BE2C (cell line): ENCODE results near the gene SLC45A1.

Experiments used
- DNase-seq: peaks from one replicate; pipeline ENCODE4 v3.0.0-alpha.2; 2020
- H3K27me3 ChIP-seq: fragments of 250-450 bp; sonication (Bioruptor Pico); 2 replicates; pipeline ENCODE4 v1.5.1; 2020; ENCODE audit warnings: mild to moderate bottlenecking
- H3K36me3 ChIP-seq: fragments of 250-450 bp; sonication (Bioruptor Pico); 2 replicates; pipeline ENCODE4 v1.5.1; 2020; ENCODE audit warnings: mild to moderate bottlenecking
- H3K4me1 ChIP-seq: fragments of 250-450 bp; sonication (Bioruptor Pico); 2 replicates; pipeline ENCODE4 v1.5.1; 2020
- H3K4me3 ChIP-seq: 2 replicates; pipeline ENCODE4 v1.5.1; 2011; ENCODE audit warnings: low read depth, low read length
- H3K9me3 ChIP-seq: fragments of 250-450 bp; sonication (Bioruptor Pico); 2 replicates; pipeline ENCODE4 v1.5.1; 2020
- TF ChIP-seq, protein P1 (sequence below): IDR thresholded peaks from 2 replicates; pipeline ENCODE4 v1.5.1; 2012; ENCODE audit warnings: mild to moderate bottlenecking, low read depth, low read length

The SLC45A1 gene

DNA sequence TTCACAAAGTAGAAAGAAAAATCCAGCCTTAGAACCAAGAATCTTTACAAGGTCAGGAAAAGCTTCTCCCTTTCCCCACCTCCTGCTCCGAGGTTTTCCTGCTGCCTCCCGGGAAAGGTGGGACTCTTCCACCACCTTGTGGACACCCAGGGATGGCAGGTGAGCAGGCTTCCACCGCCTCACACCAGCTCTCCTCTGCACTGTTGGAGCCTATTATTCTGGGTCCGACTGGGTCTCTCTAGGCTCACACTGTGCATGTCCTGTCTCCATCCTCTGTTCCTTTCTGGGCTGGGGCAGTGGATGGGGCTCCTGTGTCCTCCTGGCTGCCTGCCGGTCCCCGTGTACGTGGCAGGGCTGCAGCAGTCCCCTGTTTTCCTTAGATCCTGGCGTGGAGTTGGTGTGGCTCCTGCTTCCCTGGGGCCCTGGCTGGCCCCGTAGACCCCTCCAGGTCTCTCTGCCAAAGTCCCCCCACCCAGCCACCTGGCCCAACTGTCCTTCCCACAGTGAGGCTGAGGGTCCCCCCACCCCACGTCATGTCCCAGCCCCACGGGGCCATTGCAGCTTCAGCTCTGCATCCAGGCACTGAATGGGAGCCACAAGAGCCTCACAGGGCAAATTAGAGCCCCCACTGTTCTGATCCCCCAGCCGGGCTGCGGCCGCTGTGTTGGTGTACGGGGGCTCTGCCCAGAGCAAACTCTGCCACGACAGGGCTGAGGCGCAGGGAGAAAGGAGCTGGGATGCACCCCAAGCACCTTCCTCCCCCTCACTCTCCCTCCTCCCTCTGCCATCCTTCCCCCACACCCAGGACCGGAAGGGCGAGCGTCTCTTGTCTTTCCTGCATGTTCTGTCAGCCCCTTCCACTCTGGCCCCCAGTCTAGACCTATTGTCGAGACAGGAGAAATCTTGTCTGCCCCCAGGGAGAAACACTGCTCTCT is 3.3 kb upstream of the SLC45A1 start:
- Histone ChIP-seq H3K36me3 (no peaks in the 10 kb centered on the region), H3K27me3 (no peaks in the 10 kb centered on the region), H3K4me1 (no peaks in the 10 kb centered on the region), H3K4me3 (no peak overlapping the region), H3K9me3 (no peaks in the 10 kb centered on the region)
- peak; percentile 62 for DNase-seq
- TF ChIP-seq, protein P1, sequence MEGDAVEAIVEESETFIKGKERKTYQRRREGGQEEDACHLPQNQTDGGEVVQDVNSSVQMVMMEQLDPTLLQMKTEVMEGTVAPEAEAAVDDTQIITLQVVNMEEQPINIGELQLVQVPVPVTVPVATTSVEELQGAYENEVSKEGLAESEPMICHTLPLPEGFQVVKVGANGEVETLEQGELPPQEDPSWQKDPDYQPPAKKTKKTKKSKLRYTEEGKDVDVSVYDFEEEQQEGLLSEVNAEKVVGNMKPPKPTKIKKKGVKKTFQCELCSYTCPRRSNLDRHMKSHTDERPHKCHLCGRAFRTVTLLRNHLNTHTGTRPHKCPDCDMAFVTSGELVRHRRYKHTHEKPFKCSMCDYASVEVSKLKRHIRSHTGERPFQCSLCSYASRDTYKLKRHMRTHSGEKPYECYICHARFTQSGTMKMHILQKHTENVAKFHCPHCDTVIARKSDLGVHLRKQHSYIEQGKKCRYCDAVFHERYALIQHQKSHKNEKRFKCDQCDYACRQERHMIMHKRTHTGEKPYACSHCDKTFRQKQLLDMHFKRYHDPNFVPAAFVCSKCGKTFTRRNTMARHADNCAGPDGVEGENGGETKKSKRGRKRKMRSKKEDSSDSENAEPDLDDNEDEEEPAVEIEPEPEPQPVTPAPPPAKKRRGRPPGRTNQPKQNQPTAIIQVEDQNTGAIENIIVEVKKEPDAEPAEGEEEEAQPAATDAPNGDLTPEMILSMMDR, result peak; percentile 74

DNA sequence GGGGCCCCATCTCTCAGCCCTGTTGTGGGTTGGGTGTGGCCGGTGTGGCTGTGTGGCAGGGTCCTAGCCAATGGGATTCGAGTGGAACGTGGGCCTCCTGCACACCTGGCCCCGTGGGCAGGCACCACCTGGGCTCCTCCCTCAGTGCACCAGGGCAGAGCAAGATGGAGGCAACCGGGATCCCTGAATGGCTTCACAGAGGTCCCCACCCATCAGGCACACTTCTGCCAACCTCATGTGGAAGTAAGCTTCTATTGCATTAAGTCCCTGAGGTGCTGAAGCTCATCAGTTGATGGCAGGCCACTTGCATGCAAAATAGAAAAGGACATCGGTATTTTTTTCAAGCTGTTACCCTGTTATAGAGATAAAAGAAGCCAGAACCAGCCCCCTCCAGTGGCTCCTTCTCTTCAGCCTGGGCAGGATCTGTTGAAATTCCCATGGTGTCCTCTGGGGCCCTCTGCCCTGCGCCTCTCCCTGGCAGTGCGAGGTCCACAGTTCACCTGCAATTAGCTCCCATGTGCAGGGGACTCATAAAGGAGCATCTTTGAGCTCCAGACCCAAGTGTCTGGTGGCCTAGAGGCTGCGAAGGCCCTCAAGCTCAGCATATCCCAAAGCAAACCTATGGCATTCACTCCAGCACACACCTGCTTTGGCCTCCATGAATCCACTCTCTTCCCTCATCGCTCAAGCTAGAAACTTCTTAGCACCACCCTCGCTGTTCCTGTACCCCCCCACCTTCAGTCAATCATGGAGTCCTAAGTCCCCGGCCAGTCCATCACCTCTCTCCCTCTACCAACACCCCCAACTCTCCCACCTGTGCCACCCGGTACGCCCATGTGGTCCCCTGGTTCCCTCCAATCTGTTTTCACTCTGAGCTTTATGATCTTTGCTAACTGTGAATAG is 2.1 kb upstream of the SLC45A1 start:
- no peaks in the 10 kb centered on the region for H3K9me3 ChIP-seq
- TF ChIP-seq, protein P1, result peak; percentile 6; the same call in 1 of the 2 replicates
- no peaks in the 10 kb centered on the region for H3K36me3 ChIP-seq
- H3K4me1 ChIP-seq, result no peaks in the 10 kb centered on the region
- H3K27me3 ChIP-seq, result no peaks in the 10 kb centered on the region
- DNase-seq, result no peak
- no peak overlapping the region for H3K4me3 ChIP-seq

DNA sequence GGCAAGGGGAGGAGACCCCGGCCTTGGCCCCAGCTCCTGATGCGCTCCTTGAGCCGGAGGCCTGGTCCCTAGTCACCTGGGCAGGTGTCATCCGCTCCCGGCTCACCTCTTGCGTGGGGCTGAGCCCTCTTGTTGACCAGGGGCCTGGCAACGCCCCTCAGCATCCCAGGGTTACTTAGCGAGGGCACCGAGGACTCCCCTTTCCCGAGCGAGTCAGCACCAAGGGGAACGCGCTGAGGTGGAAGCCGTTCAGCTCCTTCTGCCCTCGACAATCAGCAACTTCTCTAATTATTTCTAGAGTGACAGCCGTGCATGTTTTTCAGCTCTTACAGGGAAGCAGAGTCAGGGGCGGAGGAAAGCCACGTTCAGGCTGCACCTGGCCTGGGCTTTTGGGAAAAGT is 522 bp downstream of the SLC45A1 start:
- Histone ChIP-seq H3K4me1 (no peaks in the 10 kb centered on the region), H3K27me3 (no peaks in the 10 kb centered on the region), H3K4me3 (peak overlapping the region; percentile 48), H3K36me3 (no peaks in the 10 kb centered on the region), H3K9me3 (no peaks in the 10 kb centered on the region)
- DNase-seq, result no peak
- TF ChIP-seq, protein P1, result no peak

DNA sequence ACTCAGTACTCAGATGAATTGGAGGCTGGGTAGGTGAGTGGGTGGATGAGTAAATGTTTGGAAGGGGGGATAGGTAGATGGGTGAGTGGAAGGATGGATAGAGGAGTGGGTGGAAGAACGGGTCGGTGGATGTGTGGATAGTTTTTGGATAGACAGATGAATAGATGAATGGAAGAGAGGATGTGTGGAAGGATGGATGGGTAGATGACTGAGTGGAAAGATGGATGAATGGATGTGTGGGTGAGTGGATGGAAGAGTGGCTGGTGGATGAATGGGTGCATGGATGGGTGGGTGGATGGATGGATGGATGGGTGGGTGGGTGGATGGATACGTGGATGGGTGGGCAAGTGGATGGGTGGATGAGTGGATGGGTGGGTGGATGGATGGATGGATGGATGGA is 3.7 kb downstream of the SLC45A1 start:
- Histone ChIP-seq H3K4me3 (no peak overlapping the region), H3K27me3 (no peaks in the 10 kb centered on the region), H3K36me3 (no peaks in the 10 kb centered on the region), H3K4me1 (no peaks in the 10 kb centered on the region), H3K9me3 (no peaks in the 10 kb centered on the region)
- DNase-seq, result no peak
- TF ChIP-seq, protein P1, result no peak

DNA sequence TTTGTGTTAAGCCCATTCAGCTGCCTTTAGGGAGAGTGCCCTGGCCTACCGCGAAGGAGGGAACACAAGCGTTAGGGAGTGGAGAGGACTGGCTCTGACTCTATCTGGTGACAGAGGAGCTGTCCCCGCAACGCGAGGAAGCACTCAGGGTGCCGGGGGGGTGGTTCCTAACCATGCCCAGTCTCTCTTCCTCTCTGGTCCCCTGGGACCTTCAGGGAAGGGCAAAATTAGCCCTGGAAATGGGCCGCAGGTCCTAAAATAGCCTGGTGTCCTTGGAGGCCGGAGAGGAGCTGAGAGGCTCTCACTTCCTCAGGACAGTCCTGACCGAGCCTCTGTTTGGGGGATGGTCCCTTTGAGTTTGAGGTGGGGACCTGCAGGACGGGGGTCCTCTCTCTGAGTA is 5.8 kb downstream of the SLC45A1 start:
- no peaks in the 10 kb centered on the region for H3K9me3 ChIP-seq
- TF ChIP-seq, protein P1, result no peak
- no peaks in the 10 kb centered on the region for H3K27me3 ChIP-seq
- no peak for DNase-seq
- no peaks in the 10 kb centered on the region for H3K4me1 ChIP-seq
- H3K4me3 ChIP-seq, result no peak overlapping the region
- H3K36me3 ChIP-seq, result no peaks in the 10 kb centered on the region
